ENCODE results near the gene BANP. TPM values are rescaled to one million over a fixed set of nuclear protein-coding genes. Genes with fewer than 3 reads are reported as not detected.
"Not testable (repeated sequence)": the region's sequence is repeated elsewhere in the genome, so short reads cannot be mapped to it uniquely, and the experiment has no call there.

The BANP gene, protein sequence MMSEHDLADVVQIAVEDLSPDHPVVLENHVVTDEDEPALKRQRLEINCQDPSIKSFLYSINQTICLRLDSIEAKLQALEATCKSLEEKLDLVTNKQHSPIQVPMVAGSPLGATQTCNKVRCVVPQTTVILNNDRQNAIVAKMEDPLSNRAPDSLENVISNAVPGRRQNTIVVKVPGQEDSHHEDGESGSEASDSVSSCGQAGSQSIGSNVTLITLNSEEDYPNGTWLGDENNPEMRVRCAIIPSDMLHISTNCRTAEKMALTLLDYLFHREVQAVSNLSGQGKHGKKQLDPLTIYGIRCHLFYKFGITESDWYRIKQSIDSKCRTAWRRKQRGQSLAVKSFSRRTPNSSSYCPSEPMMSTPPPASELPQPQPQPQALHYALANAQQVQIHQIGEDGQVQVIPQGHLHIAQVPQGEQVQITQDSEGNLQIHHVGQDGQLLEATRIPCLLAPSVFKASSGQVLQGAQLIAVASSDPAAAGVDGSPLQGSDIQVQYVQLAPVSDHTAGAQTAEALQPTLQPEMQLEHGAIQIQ
- total RNA-seq (10 to 100 TPM; 57.1 to 81.9 (median 69.4) TPM), total RNA-seq (24.0 to 65.8 (median 49.7) reads per million in 29 experiments)
- total RNA-seq (2013), result 42.0 TPM

DNA sequence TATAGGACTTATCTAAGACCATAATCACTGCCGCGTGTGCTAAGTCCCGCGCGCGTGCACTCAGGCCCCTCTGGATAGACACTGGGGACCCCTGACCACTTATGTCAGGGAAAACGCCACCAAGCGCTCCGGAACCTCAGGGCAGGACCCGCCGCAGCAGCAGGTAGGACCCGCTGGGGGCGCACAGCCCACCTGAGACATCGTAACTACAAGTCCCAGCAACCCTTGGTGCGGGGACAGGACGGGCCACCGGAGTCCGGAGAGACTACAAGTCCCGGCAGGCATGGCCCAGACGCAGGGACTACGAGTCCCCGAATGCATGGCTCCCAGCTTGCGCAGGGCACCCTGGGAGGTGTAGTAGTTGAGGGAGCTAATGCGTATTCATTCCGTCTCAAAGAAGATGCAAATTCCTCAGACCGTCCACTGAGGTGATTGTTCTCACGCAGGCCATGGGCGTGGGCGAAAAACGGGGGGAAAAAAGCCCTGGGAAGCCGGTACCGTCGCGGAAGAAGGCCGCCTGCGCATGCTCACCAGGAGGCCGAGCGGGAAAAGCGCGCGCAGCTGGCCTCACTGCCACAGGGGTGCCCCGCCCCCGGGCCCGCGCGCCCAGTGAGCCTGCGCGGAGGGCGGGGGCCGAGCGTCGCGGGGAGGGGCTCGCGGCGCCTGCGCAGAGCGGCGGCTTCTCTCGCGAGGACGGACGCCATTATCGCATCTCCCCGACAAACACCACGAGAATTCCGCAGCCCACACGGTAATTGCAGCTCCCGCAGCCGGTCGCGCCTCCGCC, at the start of gene BANP:
BANP (plus strand) TSS at position 670 of the 787 bp plus-strand sequence. CDS start 23,682 bp downstream, outside the sequence.
- no peaks in the 10 kb centered on the region for H3K9me3 Mint-ChIP-seq
- peaks cover 28 to 46% of the 10 kb centered on the region in 2 experiments for H3K4me1 ChIP-seq (ENCODE audit: control insufficient read depth in 1 of 2, extremely low read depth in 1 of 2, insufficient read depth in 2 of 2, low read length in 2 of 2)
- H3K27me3 Mint-ChIP-seq, result peaks cover 2 to 3% of the 10 kb centered on the region in 2 donors
- H3K4me1 Mint-ChIP-seq, result peaks cover 39 to 53% (median 41%) of the 10 kb centered on the region in 3 donors
- H3K4me3 Mint-ChIP-seq, result peak within 1 kb of the TSS; percentile 93 to 99 (median 95)
- POLR2A ChIA-PET, result interaction anchor here in 1 of 2 donors (0.6 kb wide), 1 partner anchor 182 kb away, joined by 4 read pairs; no protein-coding TSS in a partner anchor
- ATAC-seq (replicated peaks in 1 of 4) (peak; percentile 94 to 96 (median 96)), DNase-seq (peak; percentile 92 to 100 (median 97))
- CTCF ChIA-PET, result interaction anchor here in 1 of 2 donors (0.8 to 1.0 kb wide), 3 partner anchors 13 to 186 kb away, joined by 4 to 10 read pairs (median 4); partner anchors contain the start of gene KLHDC4
- under 1% methylated on average over 60 of the region's 73 CpGs for WGBS (ENCODE audit: insufficient coverage)
- H3K4me3 ChIP-seq (ENCODE audit: control insufficient read depth in 1 of 2, extremely low read depth in 1 of 2, low read length in 1 of 2), result peak within 1 kb of the TSS; percentile 76 to 87
- H3K27ac Mint-ChIP-seq, result peak within 1 kb of the TSS; percentile 100
- peaks cover 5 to 10% of the 10 kb centered on the region in 2 donors for H3K36me3 ChIP-seq (ENCODE audit: control insufficient read depth in 2 of 2, extremely low read depth in 1 of 2, insufficient read depth in 1 of 2, low read length in 1 of 2)
- H3K36me3 Mint-ChIP-seq, result peaks cover 15% of the 10 kb centered on the region
- no peaks in the 10 kb centered on the region for H3K9me3 ChIP-seq
- H3K27ac ChIP-seq (ENCODE audit: low read length), result peak within 1 kb of the TSS; percentile 95
- peaks cover 0 to 18% of the 10 kb centered on the region in 2 experiments for H3K27me3 ChIP-seq (replicated peaks in 1 of 2; ENCODE audit: control insufficient read depth in 2 of 2, extremely low read depth in 1 of 2, insufficient read depth in 2 of 2, low read length in 1 of 2)

DNA sequence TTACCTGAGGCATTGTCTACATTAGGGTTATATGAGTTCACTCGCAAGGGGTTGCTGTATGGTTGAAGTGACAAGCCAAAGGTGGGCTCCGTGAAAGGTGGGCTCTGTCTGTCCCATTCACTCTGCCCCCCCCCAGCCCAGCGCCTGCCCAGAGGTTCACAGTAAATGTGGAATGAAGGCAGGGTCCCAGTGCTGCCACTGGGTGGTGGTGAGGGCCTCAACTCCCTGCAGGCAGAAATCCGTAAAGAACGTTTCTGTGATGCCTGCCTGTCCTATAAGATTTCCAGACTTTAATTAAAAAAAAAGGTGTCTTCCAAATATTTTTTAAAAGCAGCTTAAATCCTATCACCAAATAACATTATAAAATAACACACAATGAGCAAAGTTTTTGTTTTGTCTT, 46.3 kb upstream of the BANP start:
- POLR2A ChIA-PET, result interaction anchor here in 1 of 2 donors (0.6 kb wide), 1 partner anchor 9 kb away, joined by 4 read pairs; no protein-coding TSS in a partner anchor
- H3K4me3 Mint-ChIP-seq; H3K4me1 ChIP-seq (ENCODE audit: control insufficient read depth in 1 of 2, extremely low read depth in 1 of 2, insufficient read depth in 2 of 2, low read length in 2 of 2): not testable (repeated sequence)

DNA sequence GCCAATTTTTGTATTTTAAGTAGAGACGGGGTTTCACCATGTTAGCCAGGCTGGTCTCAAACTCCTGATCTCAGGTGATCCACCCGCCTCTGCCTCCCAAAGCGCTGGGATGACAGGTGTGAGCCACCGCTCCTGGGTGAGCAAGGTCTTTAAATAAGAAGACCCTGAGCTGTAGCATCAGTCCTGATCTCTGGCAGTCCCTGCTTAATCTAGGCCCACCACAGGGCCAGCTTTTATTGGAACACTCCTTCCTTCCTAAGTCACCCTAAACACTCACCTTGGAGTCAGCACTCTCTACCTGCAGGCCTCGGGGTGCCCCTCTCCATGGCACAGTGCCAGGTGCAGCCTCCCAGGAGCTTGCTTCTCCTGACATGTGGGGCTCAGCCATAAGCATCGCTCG, 45.7 kb upstream of the BANP start:
- H3K36me3 Mint-ChIP-seq; H3K4me3 Mint-ChIP-seq; H3K4me1 Mint-ChIP-seq; H3K9me3 Mint-ChIP-seq; H3K4me3 ChIP-seq (ENCODE audit: control insufficient read depth in 1 of 2, extremely low read depth in 1 of 2, low read length in 1 of 2); H3K27me3 Mint-ChIP-seq; H3K9me3 ChIP-seq; POLR2A ChIA-PET; H3K36me3 ChIP-seq (ENCODE audit: control insufficient read depth in 2 of 2, extremely low read depth in 1 of 2, insufficient read depth in 1 of 2, low read length in 1 of 2); DNase-seq; H3K27me3 ChIP-seq (replicated peaks in 1 of 2; ENCODE audit: control insufficient read depth in 2 of 2, extremely low read depth in 1 of 2, insufficient read depth in 2 of 2, low read length in 1 of 2); ATAC-seq (replicated peaks in 1 of 4); H3K4me1 ChIP-seq (ENCODE audit: control insufficient read depth in 1 of 2, extremely low read depth in 1 of 2, insufficient read depth in 2 of 2, low read length in 2 of 2); H3K27ac ChIP-seq (ENCODE audit: low read length); H3K27ac Mint-ChIP-seq: not testable (repeated sequence)
- CTCF ChIA-PET, result interaction anchor here (0.6 to 1.6 kb wide), 4 partner anchors 10 to 135 kb away, joined by 3 to 7 read pairs (median 5); no protein-coding TSS in a partner anchor
- 87% methylated on average over 5 of the region's 7 CpGs for WGBS (ENCODE audit: insufficient coverage)

More for the DNA sequence above, 46.3 kb upstream of the BANP start:
- H3K27me3 Mint-ChIP-seq; H3K9me3 ChIP-seq; H3K27me3 ChIP-seq (replicated peaks in 1 of 2; ENCODE audit: control insufficient read depth in 2 of 2, extremely low read depth in 1 of 2, insufficient read depth in 2 of 2, low read length in 1 of 2); H3K36me3 Mint-ChIP-seq; H3K4me3 ChIP-seq (ENCODE audit: control insufficient read depth in 1 of 2, extremely low read depth in 1 of 2, low read length in 1 of 2); ATAC-seq (replicated peaks in 1 of 4); H3K36me3 ChIP-seq (ENCODE audit: control insufficient read depth in 2 of 2, extremely low read depth in 1 of 2, insufficient read depth in 1 of 2, low read length in 1 of 2); DNase-seq; H3K27ac Mint-ChIP-seq; H3K9me3 Mint-ChIP-seq; H3K4me1 Mint-ChIP-seq; H3K27ac ChIP-seq (ENCODE audit: low read length): not testable (repeated sequence)
- CTCF ChIA-PET, result interaction anchor here in 1 of 2 donors (0.6 to 1.0 kb wide), 2 partner anchors 126 to 135 kb away, joined by 7 read pairs; no protein-coding TSS in a partner anchor
- no CpG with 5 or more reads among the region's 5 CpGs for WGBS (ENCODE audit: insufficient coverage)

DNA sequence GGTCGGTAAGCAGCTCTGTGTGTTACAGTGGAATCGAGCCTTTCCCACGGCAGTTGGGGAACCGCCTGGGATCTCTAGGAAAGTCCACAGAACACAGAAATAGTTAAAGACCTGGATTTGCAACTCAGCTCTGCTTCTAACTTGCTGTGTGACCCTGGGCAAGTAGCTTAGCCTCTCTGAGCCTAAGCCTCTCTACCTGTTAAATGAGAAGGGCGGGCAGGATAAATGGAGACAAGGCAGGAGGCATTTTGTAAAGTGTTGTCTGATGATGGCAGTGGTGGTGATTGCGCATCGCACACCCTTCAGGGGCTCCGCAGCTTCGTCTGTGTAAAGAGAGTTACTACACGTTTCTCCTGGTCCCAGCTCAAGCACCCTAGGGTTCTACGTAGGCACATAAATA, 43.1 kb upstream of the BANP start:
- not testable (repeated sequence) for H3K9me3 ChIP-seq; H3K27ac ChIP-seq (ENCODE audit: low read length); H3K4me1 Mint-ChIP-seq; H3K4me3 ChIP-seq (ENCODE audit: control insufficient read depth in 1 of 2, extremely low read depth in 1 of 2, low read length in 1 of 2); H3K36me3 Mint-ChIP-seq; DNase-seq; H3K9me3 Mint-ChIP-seq; H3K27me3 Mint-ChIP-seq; H3K36me3 ChIP-seq (ENCODE audit: control insufficient read depth in 2 of 2, extremely low read depth in 1 of 2, insufficient read depth in 1 of 2, low read length in 1 of 2); H3K27me3 ChIP-seq (replicated peaks in 1 of 2; ENCODE audit: control insufficient read depth in 2 of 2, extremely low read depth in 1 of 2, insufficient read depth in 2 of 2, low read length in 1 of 2); ATAC-seq (replicated peaks in 1 of 4); H3K4me3 Mint-ChIP-seq; H3K27ac Mint-ChIP-seq; H3K4me1 ChIP-seq (ENCODE audit: control insufficient read depth in 1 of 2, extremely low read depth in 1 of 2, insufficient read depth in 2 of 2, low read length in 2 of 2)
- ChIA-PET POLR2A (interaction anchor here in 1 of 2 donors (0.6 kb wide), 1 partner anchor 8 kb away, joined by 4 read pairs; no protein-coding TSS in a partner anchor), CTCF (interaction anchor here (1.0 to 1.5 kb wide), 4 partner anchors 35 to 129 kb away, joined by 4 to 5 read pairs (median 4); no protein-coding TSS in a partner anchor)
- 92% methylated on average over 7 of the region's 11 CpGs for WGBS (ENCODE audit: insufficient coverage)

DNA sequence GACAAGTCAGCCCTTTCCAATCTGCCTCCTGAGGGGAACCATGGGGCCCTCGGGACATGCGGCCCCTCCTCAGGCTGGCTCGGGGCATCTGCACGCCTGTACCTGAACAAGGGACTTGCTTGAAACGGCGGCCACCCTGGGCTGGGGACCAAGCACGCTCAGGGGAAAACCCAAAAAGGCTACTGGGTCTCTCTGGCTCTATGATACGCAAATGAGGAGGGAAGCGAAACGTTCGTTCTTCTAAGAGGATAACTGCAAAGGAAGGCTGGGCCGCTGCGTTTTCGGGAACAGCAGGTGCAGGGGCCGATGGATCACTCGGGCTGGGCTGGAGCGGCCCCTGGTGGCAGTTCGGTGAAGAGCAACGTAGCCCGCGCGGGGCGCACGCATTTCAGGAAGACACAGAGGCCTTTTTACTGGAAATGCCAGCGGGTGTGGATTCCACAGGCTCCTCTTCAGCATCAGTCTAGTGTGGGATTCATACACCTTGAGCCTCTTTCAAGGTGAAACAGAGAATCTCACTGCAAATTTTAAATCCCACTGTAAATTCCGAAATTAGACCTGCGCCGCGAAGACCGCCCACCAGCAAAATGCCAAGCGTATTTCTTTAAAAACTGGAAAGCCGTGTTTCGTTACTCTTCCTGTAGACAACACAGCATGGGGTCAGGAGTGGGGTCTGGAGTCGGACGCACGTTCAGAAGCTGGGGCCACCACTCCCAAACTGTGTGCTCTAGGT, 41.9 kb upstream of the BANP start:
- H3K4me1 ChIP-seq (ENCODE audit: control insufficient read depth in 1 of 2, extremely low read depth in 1 of 2, insufficient read depth in 2 of 2, low read length in 2 of 2); H3K4me1 Mint-ChIP-seq; H3K4me3 Mint-ChIP-seq; H3K9me3 ChIP-seq; H3K27ac ChIP-seq (ENCODE audit: low read length); H3K4me3 ChIP-seq (ENCODE audit: control insufficient read depth in 1 of 2, extremely low read depth in 1 of 2, low read length in 1 of 2); H3K9me3 Mint-ChIP-seq; H3K36me3 Mint-ChIP-seq; H3K36me3 ChIP-seq (ENCODE audit: control insufficient read depth in 2 of 2, extremely low read depth in 1 of 2, insufficient read depth in 1 of 2, low read length in 1 of 2); H3K27me3 Mint-ChIP-seq: not testable (repeated sequence)
- ATAC-seq (replicated peaks in 1 of 4) (peak; percentile 86 to 90 (median 87)), DNase-seq (peak; percentile 33 to 81 (median 70))
- WGBS (ENCODE audit: insufficient coverage), result 24% methylated on average over 25 of the region's 36 CpGs
- H3K27me3 ChIP-seq (replicated peaks in 1 of 2; ENCODE audit: control insufficient read depth in 2 of 2, extremely low read depth in 1 of 2, insufficient read depth in 2 of 2, low read length in 1 of 2), result peaks cover 0 to 15% of the 10 kb centered on the region in 2 experiments
- peak overlapping the region in 1 of 2 donors; percentile 33 for H3K27ac Mint-ChIP-seq
- ChIA-PET POLR2A (interaction anchor here in 1 of 2 donors (1.0 kb wide), 1 partner anchor 12 kb away, joined by 3 read pairs; no protein-coding TSS in a partner anchor), CTCF (interaction anchor here in 1 of 2 donors (1.0 to 1.3 kb wide), 2 partner anchors 130 kb away, joined by 4 to 8 read pairs; no protein-coding TSS in a partner anchor)
